IMR-90 (cell line): ENCODE measurements around the gene KCNQ1. TPM values are rescaled to one million over a fixed set of nuclear protein-coding genes. Genes with fewer than 3 reads are reported as not detected.

ENCODE experiments used
- ATAC-seq: fragments of 200-7000 bp; cut with Tn5 transposase; 2 replicates; pipeline ENCODE4 v1.9.1; 2020; ENCODE audit warnings: low read depth, mild to moderate bottlenecking, moderate library complexity
- BruUV-seq: library from RNA; stranded (reverse); fragments of 400-500 nt; replicated peaks from 2 replicates; lab custom pipeline; 2021; lab: Mats Ljungman, UMichigan
- CTCF ChIA-PET: fragments of 300-600 bp; formaldehyde crosslinking; extraction: SDS; loops from one replicate; lab custom pipeline; 2021; ENCODE audit warnings: antibody characterized with exemption; lab: Yijun Ruan, JAX
- POLR2A ChIA-PET: fragments of 300-600 bp; sonication (Branson Sonifier 250); formaldehyde crosslinking; loops from one replicate; lab custom pipeline; 2022; ENCODE audit warnings: antibody characterized with exemption; ENCODE audit not compliant: unreplicated experiment; lab: Charles Lee
- DNase-seq: peaks from one replicate; pipeline ENCODE4 v3.0.0; 2013
- H2AFZ ChIP-seq: replicated peaks from 2 replicates; pipeline ENCODE3; 2013; ENCODE audit warnings: low read length, mild to moderate bottlenecking; ENCODE audit not compliant: poor library complexity
- H2AK5ac ChIP-seq: 2 replicates; pipeline ENCODE4 v1.6.1; 2013; ENCODE audit warnings: low read depth, low read length, inconsistent platforms
- H2AK9ac ChIP-seq: replicated peaks from 2 replicates; pipeline ENCODE3; 2013; ENCODE audit warnings: mild to moderate bottlenecking, low read depth, low read length, moderate library complexity; ENCODE audit not compliant: poor library complexity
- H2BK120ac ChIP-seq: 2 replicates; pipeline ENCODE4 v1.6.1; 2013; ENCODE audit warnings: low read depth, low read length, inconsistent platforms
- H2BK15ac ChIP-seq: 3 replicates; pipeline ENCODE4 v1.6.1; 2013; ENCODE audit warnings: low read depth, low read length, inconsistent platforms
- H2BK20ac ChIP-seq: 2 replicates; pipeline ENCODE4 v1.6.1; 2013; ENCODE audit warnings: low read depth, mild to moderate bottlenecking, inconsistent platforms, low read length, moderate library complexity
- H2BK5ac ChIP-seq: 2 replicates; pipeline ENCODE4 v1.6.1; 2013; ENCODE audit warnings: mild to moderate bottlenecking, low read depth, low read length, inconsistent platforms; ENCODE audit not compliant: poor library complexity, severe bottlenecking
- H3K14ac ChIP-seq: replicated peaks from 2 replicates; pipeline ENCODE4 v1.6.1; 2013; ENCODE audit warnings: low read depth, low read length, inconsistent platforms
- H3K18ac ChIP-seq: 2 replicates; pipeline ENCODE4 v1.6.1; 2013; ENCODE audit warnings: low read depth, low read length, control low read depth
- H3K23ac ChIP-seq: 2 replicates; pipeline ENCODE4 v1.6.1; 2013; ENCODE audit warnings: low read depth, low read length, inconsistent platforms
- H3K27ac ChIP-seq: 2 replicates; pipeline ENCODE4 v1.5.1; 2013; ENCODE audit warnings: mild to moderate bottlenecking, control low read depth, low read length; ENCODE audit not compliant: insufficient read depth
- H3K27me3 ChIP-seq: 2 replicates; pipeline ENCODE4 v1.6.1; 2013; ENCODE audit warnings: low read length; ENCODE audit not compliant: control insufficient read depth, insufficient read depth
- H3K36me3 ChIP-seq: 2 replicates; pipeline ENCODE4 v1.6.1; 2013; ENCODE audit warnings: low read length, mixed read lengths; ENCODE audit not compliant: control insufficient read depth, insufficient read depth
- H3K4ac ChIP-seq: 2 replicates; pipeline ENCODE4 v1.6.1; 2013; ENCODE audit warnings: low read depth, low read length, inconsistent platforms
- H3K4me1 ChIP-seq: 2 replicates; pipeline ENCODE4 v1.6.1; 2013; ENCODE audit warnings: low read length, mixed read lengths; ENCODE audit not compliant: control insufficient read depth, insufficient read depth
- H3K4me2 ChIP-seq: 2 replicates; pipeline ENCODE4 v1.6.1; 2013; ENCODE audit warnings: low read depth, mild to moderate bottlenecking, control low read depth, low read length, moderate library complexity
- H3K4me3 ChIP-seq: 2 replicates; pipeline ENCODE4 v1.5.1; 2013; ENCODE audit warnings: low read depth, mild to moderate bottlenecking, control low read depth, low read length, moderate library complexity; ENCODE audit not compliant: insufficient read depth
- H3K56ac ChIP-seq: 2 replicates; pipeline ENCODE4 v1.6.1; 2013; ENCODE audit warnings: low read length, inconsistent platforms; ENCODE audit not compliant: insufficient read depth; ENCODE audit errors: extremely low read depth
- H3K79me1 ChIP-seq, 2 experiments: 2 replicates each; pipeline ENCODE4 v1.6.1; 2013; ENCODE audit warnings: low read length in 2 of 2, inconsistent platforms in 1 of 2, low read depth in 1 of 2
- H3K9ac ChIP-seq: 2 replicates; pipeline ENCODE4 v1.6.1; 2013; ENCODE audit warnings: low read depth, low read length, control low read depth
- H3K9me1 ChIP-seq: 2 replicates; pipeline ENCODE4 v1.6.1; 2013; ENCODE audit warnings: low read length, inconsistent platforms; ENCODE audit not compliant: insufficient read depth
- H3K9me3 ChIP-seq: 2 replicates; pipeline ENCODE4 v1.6.1; 2013; ENCODE audit warnings: low read length; ENCODE audit not compliant: control insufficient read depth, insufficient read depth
- H4K20me1 ChIP-seq: 2 replicates; pipeline ENCODE4 v1.6.1; 2013; ENCODE audit warnings: low read length, inconsistent platforms; ENCODE audit not compliant: insufficient read depth
- H4K5ac ChIP-seq: 2 replicates; pipeline ENCODE4 v1.6.1; 2013; ENCODE audit warnings: mild to moderate bottlenecking, low read depth, low read length, control low read depth
- H4K8ac ChIP-seq, 2 experiments: 2 replicates each; pipeline ENCODE4 v1.6.1; 2013; ENCODE audit warnings: low read depth in 2 of 2, low read length in 2 of 2, control low read depth in 1 of 2, inconsistent platforms in 1 of 2
- H4K91ac ChIP-seq: 2 replicates; pipeline ENCODE4 v1.6.1; 2013; ENCODE audit warnings: low read depth, low read length, inconsistent platforms; ENCODE audit not compliant: insufficient read depth
- BHLHE40 ChIP-seq: fragments of 150-350 bp; IDR thresholded peaks from 2 replicates; pipeline ENCODE4 v1.6.1; 2016; ENCODE audit warnings: mild to moderate bottlenecking, low read depth, low read length
- WGBS, 2 experiments: methylation state at CpG; one replicate each; pipeline versions ENCODE4 v1.1.5 to v1.1.7; 2013; ENCODE audit warnings: missing lambda C conversion rate in 2 of 2; ENCODE audit not compliant: insufficient read length in 1 of 2; ENCODE audit errors: extremely low coverage in 2 of 2; 5-methylcytosine and 5-hydroxymethylcytosine counted together
- dilution Hi-C: fragments of 300-500 bp; cut with HindIII; formaldehyde crosslinking; loops from one replicate; pipeline ENCODE4 v1.14.3; 2018; ENCODE audit warnings: low sequenced_read_pairs; ENCODE audit not compliant: unreplicated experiment
- in situ Hi-C: fragments of 300-500 bp; cut with MboI; formaldehyde crosslinking; loops from 3 replicates; pipeline ENCODE4 v1.14.3; 2019; ENCODE audit warnings: low sequenced_read_pairs, inconsistent platforms, mixed read lengths
- intact Hi-C: fragments of 100-400 bp; cut with micrococcal nuclease; formaldehyde crosslinking; loops from 2 replicates; pipeline ENCODE4 v1.10.0; 2022
- polyA plus RNA-seq, 3 experiments: library from polyadenylated mRNA; depleted of rRNA; stranded (reverse); fragments of >200 nt; gene quantifications; 2 replicates each; pipeline ENCODE4 v1.2.3, GENCODE V29; 2012; ENCODE audit warnings: low replicate concordance in 1 of 3
- total RNA-seq: library from RNA; depleted of rRNA; stranded (reverse); fragments of >200 nt; gene quantifications from 2 replicates; pipeline ENCODE4 v1.2.3, GENCODE V29; 2012

KCNQ1 gene
- total and polyA plus RNA-seq, 2 of the 4 experiments (the other 2 are of a cell fraction), result 0.07 TPM; not detected in 1

- POLR2A ChIA-PET, result no interaction called here
- no peak overlapping the region for H4K91ac ChIP-seq
- no peak overlapping the region for H3K27ac ChIP-seq
- no peak overlapping the region for H4K5ac ChIP-seq
- H3K4me1 ChIP-seq, result no peaks in the 10 kb centered on the region
- H4K8ac ChIP-seq, result no peak overlapping the region
- H3K23ac ChIP-seq, result no peak overlapping the region
- no peak overlapping the region for H2AK5ac ChIP-seq
- 69 to 100% methylated on average over 2 of the region's 7 CpGs for WGBS, 2 experiments
- no peak overlapping the region for H3K4me2 ChIP-seq
- no peak overlapping the region for H3K56ac ChIP-seq
- peak overlapping the region; percentile 28 for H2BK5ac ChIP-seq
- no peak overlapping the region for H3K4me3 ChIP-seq
- no peaks in the 10 kb centered on the region for H3K9me3 ChIP-seq
- BruUV-seq, result no TSS peak
- H3K14ac ChIP-seq, result no peak overlapping the region
- H2AFZ ChIP-seq, result no peak overlapping the region
- peaks cover 45% of the 10 kb centered on the region for H3K27me3 ChIP-seq
- H4K20me1 ChIP-seq, result no peaks in the 10 kb centered on the region; the same call in 1 of the 2 replicates
- no peak overlapping the region for H2BK20ac ChIP-seq
- H3K18ac ChIP-seq, result no peak overlapping the region
- no peak overlapping the region for H3K4ac ChIP-seq
- H3K9ac ChIP-seq, result no peak overlapping the region
- ATAC-seq, result no peak
- H3K36me3 ChIP-seq, result no peaks in the 10 kb centered on the region
- intact Hi-C loops, result no loop called here
- in situ Hi-C loops, result no loop called here
- DNase-seq, result no peak
- dilution Hi-C loops, result no loop called here
- CTCF ChIA-PET, result no interaction called here
- no peak overlapping the region for H2BK15ac ChIP-seq
- H2BK120ac ChIP-seq, result no peak overlapping the region
- TF ChIP-seq BHLHE40, result no peak
- no peak overlapping the region for H2AK9ac ChIP-seq
- no peaks in the 10 kb centered on the region for H3K9me1 ChIP-seq
- H3K79me1 ChIP-seq, result no peaks in the 10 kb centered on the region
These were observed 409.3 kb downstream of the KCNQ1 start for GRCh38 chr11:2853997-2854560.
